CD4-positive, CD25-positive, alpha-beta regulatory T cell (primary cell): Measurements from ENCODE around the gene CMTM1. TPM values are rescaled to one million over a fixed set of nuclear protein-coding genes. Genes with fewer than 3 reads are reported as not detected.
A peak's percentile ranks its signal among the peaks of the same experiment; 100 is the strongest.

ENCODE experiments used
- ATAC-seq, 2 donors: fragments of 150-1000 bp; cut with Tn5 transposase; one replicate each; pipeline ENCODE4 v1.10.0; 2021; ENCODE audit warnings: low read depth in 2 of 2, moderate number of reproducible peaks in 2 of 2, moderate library complexity in 1 of 2
- DNase-seq, 3 donors: peaks; one replicate each; pipeline versions ENCODE4 v3.0.0 to v3.0.0-alpha.2; 2012 to 2022; ENCODE audit warnings: mixed read lengths in 1 of 3
- H3K27ac ChIP-seq: one replicate; pipeline ENCODE4 v1.7.0; 2013; ENCODE audit warnings: mild to moderate bottlenecking, low read length; ENCODE audit not compliant: insufficient read depth, poor library complexity, severe bottlenecking
- H3K27me3 ChIP-seq: one replicate; pipeline ENCODE4 v1.7.0; 2013; ENCODE audit warnings: low read length; ENCODE audit not compliant: control insufficient read depth, insufficient read depth
- H3K36me3 ChIP-seq: one replicate; pipeline ENCODE4 v1.7.0; 2013; ENCODE audit warnings: mild to moderate bottlenecking, low read length, moderate library complexity; ENCODE audit not compliant: control insufficient read depth, insufficient read depth
- H3K4me1 ChIP-seq: 2 replicates; pipeline ENCODE4 v1.7.0; 2013; ENCODE audit warnings: mild to moderate bottlenecking, low read length; ENCODE audit not compliant: insufficient read depth, control insufficient read depth, poor library complexity, severe bottlenecking
- H3K4me3 ChIP-seq: one replicate; pipeline ENCODE4 v1.7.0; 2013; ENCODE audit warnings: low read depth, mild to moderate bottlenecking, low read length, moderate library complexity
- H3K9me3 ChIP-seq, 2 experiments: 1 replicate in 1 of 2; 2 replicates in 1 of 2; pipeline ENCODE4 v1.7.0; 2013; ENCODE audit warnings: low read length in 2 of 2, mild to moderate bottlenecking in 1 of 2, moderate library complexity in 1 of 2; ENCODE audit not compliant: control insufficient read depth in 2 of 2
- H3K27ac Mint-ChIP-seq, 3 donors: one replicate each; pipeline ENCODE4 v1.8.0; 2020 to 2022; ENCODE audit warnings: mild to moderate bottlenecking in 3 of 3, mixed read lengths in 3 of 3, moderate library complexity in 2 of 3
- H3K27me3 Mint-ChIP-seq: one replicate; pipeline ENCODE4 v1.8.0; 2022; ENCODE audit warnings: mild to moderate bottlenecking, mixed read lengths
- H3K36me3 Mint-ChIP-seq: one replicate; pipeline ENCODE4 v1.8.0; 2020; ENCODE audit warnings: mixed read lengths
- H3K4me1 Mint-ChIP-seq, 4 donors: one replicate each; pipeline ENCODE4 v1.8.0; 2020 to 2022; ENCODE audit warnings: mixed read lengths in 4 of 4, mild to moderate bottlenecking in 1 of 4
- H3K4me3 Mint-ChIP-seq, 4 donors: one replicate each; pipeline ENCODE4 v1.8.0; 2020 to 2022; ENCODE audit warnings: mild to moderate bottlenecking in 4 of 4, mixed read lengths in 4 of 4, moderate library complexity in 3 of 4
- H3K9me3 Mint-ChIP-seq, 7 donors: one replicate each; pipeline ENCODE4 v1.8.0; 2020 to 2022; ENCODE audit warnings: mixed read lengths in 7 of 7, mild to moderate bottlenecking in 3 of 7, moderate library complexity in 2 of 7
- polyA plus RNA-seq, 4 donors: library from polyadenylated mRNA; unstranded; fragments of 300-500 nt; fragmentation: Illumina TruSeq; gene quantifications; one replicate each; pipeline ENCODE4 v1.2.3, GENCODE V29; 2021
- total RNA-seq: library from RNA; stranded (reverse); gene quantifications from one replicate; pipeline ENCODE4 v1.2.3, GENCODE V29; 2022

CMTM1 gene
- total and polyA plus RNA-seq, 5 donors from 2014 or later, result 0.26 to 3.2 (median 1.0) TPM

- DNase-seq (no peak), ATAC-seq (no peak)
- peak overlapping the region in 2 of 3 donors; percentile 21 to 85 for H3K27ac Mint-ChIP-seq
- H3K9me3 ChIP-seq, result no peaks in the 10 kb centered on the region
- H3K27me3 Mint-ChIP-seq, result no peaks in the 10 kb centered on the region
- H3K27ac ChIP-seq, result no peak overlapping the region
- H3K36me3 ChIP-seq, result peaks cover 29% of the 10 kb centered on the region
- H3K4me3 Mint-ChIP-seq, result no peak overlapping the region
- no peak overlapping the region for H3K4me3 ChIP-seq
- H3K4me1 ChIP-seq, result no peaks in the 10 kb centered on the region
- peaks cover 13 to 19% (median 17%) of the 10 kb centered on the region in 4 donors for H3K4me1 Mint-ChIP-seq
- peaks cover 0 to 2% (median 0%) of the 10 kb centered on the region in 7 donors for H3K9me3 Mint-ChIP-seq
- H3K36me3 Mint-ChIP-seq, result peaks cover 16% of the 10 kb centered on the region
- no peaks in the 10 kb centered on the region for H3K27me3 ChIP-seq
These were observed 3.7 kb downstream of the CMTM1 start for GRCh38 chr16:66569827-66570405.

GRCh38 chr16:66572356-66572755, 6.1 kb downstream of the CMTM1 start:
- Mint-ChIP-seq H3K4me3 (no peak overlapping the region), H3K4me1 (peaks cover 8 to 21% (median 12%) of the 10 kb centered on the region in 4 donors), H3K9me3 (peaks cover 0 to 2% (median 0%) of the 10 kb centered on the region in 7 donors), H3K27ac (peak overlapping the region; percentile 36 to 72 (median 71)), H3K36me3 (peaks cover 6% of the 10 kb centered on the region), H3K27me3 (peaks cover 3% of the 10 kb centered on the region)
- no peak overlapping the region for H3K27ac ChIP-seq
- no peaks in the 10 kb centered on the region for H3K4me1 ChIP-seq
- peaks cover 10% of the 10 kb centered on the region for H3K36me3 ChIP-seq
- H3K4me3 ChIP-seq, result no peak overlapping the region
- no peaks in the 10 kb centered on the region for H3K9me3 ChIP-seq
- ATAC-seq (no peak), DNase-seq (no peak)
- no peaks in the 10 kb centered on the region for H3K27me3 ChIP-seq

- no peak for ATAC-seq
- Mint-ChIP-seq H3K27ac (peak overlapping the region in 1 of 3 donors; percentile 52), H3K4me3 (no peak overlapping the region), H3K4me1 (peaks cover 5 to 23% (median 11%) of the 10 kb centered on the region in 4 donors), H3K36me3 (no peaks in the 10 kb centered on the region), H3K9me3 (no peaks in the 10 kb centered on the region), H3K27me3 (peaks cover 11% of the 10 kb centered on the region)
- no peaks in the 10 kb centered on the region for H3K9me3 ChIP-seq
- H3K4me1 ChIP-seq, result peaks cover 4% of the 10 kb centered on the region
- peaks cover 4% of the 10 kb centered on the region for H3K36me3 ChIP-seq
- H3K27me3 ChIP-seq, result no peaks in the 10 kb centered on the region
- DNase-seq, result no peak
- no peak overlapping the region for H3K27ac ChIP-seq
- H3K4me3 ChIP-seq, result no peak overlapping the region
These were observed 7.8 kb downstream of the CMTM1 start for GRCh38 chr16:66574081-66574480.

- no peak overlapping the region for H3K27ac Mint-ChIP-seq
- no peak overlapping the region for H3K4me3 Mint-ChIP-seq
- H3K4me1 Mint-ChIP-seq, result peaks cover 2 to 21% (median 12%) of the 10 kb centered on the region in 4 donors
These were observed 8.3 kb downstream of the CMTM1 start for GRCh38 chr16:66574531-66574930.

GRCh38 chr16:66575060-66575459, 8.8 kb downstream of the CMTM1 start:
- Mint-ChIP-seq H3K9me3 (no peaks in the 10 kb centered on the region), H3K27me3 (peaks cover 18% of the 10 kb centered on the region)

More at GRCh38 chr16:66574531-66574930, 8.3 kb downstream of the CMTM1 start:
- no peaks in the 10 kb centered on the region for H3K9me3 Mint-ChIP-seq
- peaks cover 4% of the 10 kb centered on the region for H3K36me3 ChIP-seq
- H3K36me3 Mint-ChIP-seq, result no peaks in the 10 kb centered on the region
- DNase-seq (no peak), ATAC-seq (no peak)
- no peaks in the 10 kb centered on the region for H3K27me3 ChIP-seq
- H3K9me3 ChIP-seq, result no peaks in the 10 kb centered on the region
- H3K27me3 Mint-ChIP-seq, result peaks cover 15% of the 10 kb centered on the region
- peaks cover 8% of the 10 kb centered on the region for H3K4me1 ChIP-seq
- no peak overlapping the region for H3K27ac ChIP-seq
- H3K4me3 ChIP-seq, result no peak overlapping the region

GRCh38 chr16:66576296-66576695, 10.1 kb downstream of the CMTM1 start:
- no peak overlapping the region for H3K4me3 ChIP-seq
- DNase-seq (no peak), ATAC-seq (no peak)
- H3K4me1 ChIP-seq, result peaks cover 9% of the 10 kb centered on the region
- Mint-ChIP-seq H3K4me1 (peaks cover 0 to 22% (median 6%) of the 10 kb centered on the region in 4 donors), H3K9me3 (no peaks in the 10 kb centered on the region), H3K4me3 (no peak overlapping the region), H3K27ac (no peak overlapping the region), H3K27me3 (peaks cover 29% of the 10 kb centered on the region), H3K36me3 (no peaks in the 10 kb centered on the region)
- no peaks in the 10 kb centered on the region for H3K27me3 ChIP-seq
- no peaks in the 10 kb centered on the region for H3K36me3 ChIP-seq
- H3K9me3 ChIP-seq, result no peaks in the 10 kb centered on the region
- H3K27ac ChIP-seq, result no peak overlapping the region

More at GRCh38 chr16:66575060-66575459, 8.8 kb downstream of the CMTM1 start:
- Mint-ChIP-seq H3K27ac (no peak overlapping the region), H3K4me1 (peaks cover 0 to 22% (median 10%) of the 10 kb centered on the region in 4 donors), H3K4me3 (no peak overlapping the region), H3K36me3 (no peaks in the 10 kb centered on the region)
- DNase-seq (no peak), ATAC-seq (no peak)
- H3K4me1 ChIP-seq, result peaks cover 9% of the 10 kb centered on the region
- no peak overlapping the region for H3K4me3 ChIP-seq
- H3K9me3 ChIP-seq, result no peaks in the 10 kb centered on the region
- H3K27ac ChIP-seq, result no peak overlapping the region
- H3K27me3 ChIP-seq, result no peaks in the 10 kb centered on the region
- peaks cover 4% of the 10 kb centered on the region for H3K36me3 ChIP-seq

GRCh38 chr16:66578651-66579531, 12.7 kb downstream of the CMTM1 start, which contains the start of gene CMTM2:
Gene CMTM2 (plus strand): TSS chr16:66579463. CDS start chr16:66579608, 145 bp downstream.
- no peak within 1 kb of the TSS for H3K4me3 ChIP-seq

More at GRCh38 chr16:66578651-66579531, 12.7 kb downstream of the CMTM1 start, which contains the start of gene CMTM2:
- no peaks in the 10 kb centered on the region for H3K36me3 ChIP-seq
- DNase-seq, result peak in 1 of 3 donors; percentile 32
- H3K9me3 ChIP-seq, result no peaks in the 10 kb centered on the region
- ATAC-seq, result peak; percentile 24 to 39
- peaks cover 29% of the 10 kb centered on the region for H3K27me3 Mint-ChIP-seq
- peak within 1 kb of the TSS in 3 of 4 donors; percentile 64 to 76 (median 70) for H3K4me3 Mint-ChIP-seq
- no peaks in the 10 kb centered on the region for H3K9me3 Mint-ChIP-seq
- peak within 1 kb of the TSS in 2 of 3 donors; percentile 32 to 67 for H3K27ac Mint-ChIP-seq
- H3K36me3 Mint-ChIP-seq, result no peaks in the 10 kb centered on the region
- peaks cover 9% of the 10 kb centered on the region for H3K4me1 ChIP-seq
- no peak within 1 kb of the TSS for H3K27ac ChIP-seq
- no peaks in the 10 kb centered on the region for H3K27me3 ChIP-seq
- H3K4me1 Mint-ChIP-seq, result peaks cover 2 to 18% (median 5%) of the 10 kb centered on the region in 4 donors
